Gastroesophageal sphincter (tissue), 3 donors: ENCODE measurements around the gene OTOF.

Source experiments
- POLR2A ChIP-seq, 2 donors: fragments of 450-650 bp; IDR thresholded peaks; one replicate each; pipeline ENCODE4 v1.6.1; 2017; ENCODE audit warnings: antibody characterized with exemption in 2 of 2, mild to moderate bottlenecking in 2 of 2, moderate library complexity in 1 of 2
- POLR2AphosphoS5 ChIP-seq: sonication (generic); formaldehyde crosslinking; IDR thresholded peaks from one replicate; pipeline ENCODE4 v1.6.1; 2017; ENCODE audit warnings: antibody characterized with exemption
- TF ChIP-seq, protein P1 (sequence below), 4 experiments: fragments of 200-600 bp in 2 of 4; fragments of 450-650 bp in 2 of 4; sonication (generic) in 1 of 4; IDR thresholded peaks; one replicate each; pipeline ENCODE4 v1.5.1; 2017 to 2019; ENCODE audit warnings: antibody characterized with exemption in 4 of 4, mild to moderate bottlenecking in 2 of 4, moderate library complexity in 2 of 4

DNA sequence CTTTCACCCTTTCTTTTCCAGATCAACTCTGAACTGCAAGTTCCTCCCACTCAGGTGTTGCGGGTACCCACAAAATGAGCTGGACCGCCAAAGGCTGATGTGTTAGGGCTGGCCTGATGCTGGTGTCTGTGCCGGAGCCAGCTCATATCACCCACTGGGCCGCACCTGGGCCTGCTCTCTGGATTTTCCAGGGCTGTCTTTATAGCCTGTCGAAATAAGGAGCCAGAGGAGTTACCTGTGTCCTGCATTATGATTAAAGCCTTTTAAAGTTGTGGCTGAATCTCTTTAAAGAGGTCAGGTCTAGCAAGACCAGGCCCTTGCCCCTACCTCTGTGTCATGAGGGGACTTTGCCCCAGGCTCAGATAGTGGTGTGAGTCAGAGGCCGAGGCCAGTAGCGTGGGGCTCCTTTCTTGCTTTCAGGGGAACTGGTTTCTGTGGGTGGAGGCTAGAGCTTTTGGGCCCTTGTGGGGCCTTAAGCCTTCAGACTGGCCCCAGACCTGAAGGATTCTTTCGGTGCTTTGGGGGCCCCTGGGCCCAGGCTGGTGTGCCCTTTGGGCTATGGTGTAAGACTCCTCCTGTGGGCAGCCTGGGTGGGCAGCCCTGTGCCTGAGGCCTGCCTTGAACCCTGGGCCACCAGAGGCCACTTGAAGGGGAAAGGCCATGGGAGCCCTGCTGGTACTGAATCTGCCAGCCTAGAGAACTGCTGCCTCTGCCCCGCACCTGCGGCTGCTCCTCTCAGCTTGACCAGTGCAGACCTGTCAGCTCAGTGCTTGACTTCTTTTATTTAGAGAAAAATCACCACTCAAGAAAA lies 21.3 kb downstream of the OTOF start:
- TF ChIP-seq POLR2AphosphoS5 (no peak), POLR2A (IDR thresholded peaks at IDR 0.05) (no peak)
- TF ChIP-seq, protein P1, sequence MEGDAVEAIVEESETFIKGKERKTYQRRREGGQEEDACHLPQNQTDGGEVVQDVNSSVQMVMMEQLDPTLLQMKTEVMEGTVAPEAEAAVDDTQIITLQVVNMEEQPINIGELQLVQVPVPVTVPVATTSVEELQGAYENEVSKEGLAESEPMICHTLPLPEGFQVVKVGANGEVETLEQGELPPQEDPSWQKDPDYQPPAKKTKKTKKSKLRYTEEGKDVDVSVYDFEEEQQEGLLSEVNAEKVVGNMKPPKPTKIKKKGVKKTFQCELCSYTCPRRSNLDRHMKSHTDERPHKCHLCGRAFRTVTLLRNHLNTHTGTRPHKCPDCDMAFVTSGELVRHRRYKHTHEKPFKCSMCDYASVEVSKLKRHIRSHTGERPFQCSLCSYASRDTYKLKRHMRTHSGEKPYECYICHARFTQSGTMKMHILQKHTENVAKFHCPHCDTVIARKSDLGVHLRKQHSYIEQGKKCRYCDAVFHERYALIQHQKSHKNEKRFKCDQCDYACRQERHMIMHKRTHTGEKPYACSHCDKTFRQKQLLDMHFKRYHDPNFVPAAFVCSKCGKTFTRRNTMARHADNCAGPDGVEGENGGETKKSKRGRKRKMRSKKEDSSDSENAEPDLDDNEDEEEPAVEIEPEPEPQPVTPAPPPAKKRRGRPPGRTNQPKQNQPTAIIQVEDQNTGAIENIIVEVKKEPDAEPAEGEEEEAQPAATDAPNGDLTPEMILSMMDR (IDR thresholded peaks at IDR 0.05): no peak
